Prostate gland (tissue), 2 donors: ENCODE measurements around the gene CHCHD6. TPM values are rescaled to one million over a fixed set of nuclear protein-coding genes. Genes with fewer than 3 reads are reported as not detected.

Source experiments
- DNase-seq: peaks from one replicate; pipeline ENCODE4 v3.0.0-alpha.2; 2019; ENCODE audit warnings: low spot score
- H3K27ac ChIP-seq, 2 donors: fragments of 200-600 bp; sonication (generic); 2 replicates each; pipeline ENCODE4 v1.5.1; 2017 to 2019
- H3K27me3 ChIP-seq: fragments of 200-600 bp; sonication (generic); replicated peaks from 2 replicates; pipeline ENCODE4 v1.5.1; 2019; ENCODE audit not compliant: insufficient read depth
- H3K36me3 ChIP-seq, 2 donors: fragments of 200-600 bp; sonication (generic); 1 replicate in 1 of 2; 2 replicates in 1 of 2; pipeline versions ENCODE4 v1.5.1 to v1.8.1; 2017 to 2019
- H3K4me1 ChIP-seq: fragments of 200-600 bp; sonication (generic); replicated peaks from 2 replicates; pipeline ENCODE4 v1.5.1; 2019
- H3K4me3 ChIP-seq, 2 donors: fragments of 200-600 bp; sonication (generic); 2 replicates each; pipeline ENCODE4 v1.5.1; 2017 to 2019
- H3K9me3 ChIP-seq: fragments of 200-600 bp; sonication (generic); 2 replicates; pipeline ENCODE4 v1.5.1; 2017
- POLR2A ChIP-seq: fragments of 450-650 bp; IDR thresholded peaks from one replicate; pipeline ENCODE4 v1.6.1; 2016; ENCODE audit warnings: antibody characterized with exemption, mild to moderate bottlenecking
- POLR2AphosphoS5 ChIP-seq: sonication (generic); formaldehyde crosslinking; IDR thresholded peaks from one replicate; pipeline ENCODE4 v1.6.1; 2017; ENCODE audit warnings: antibody characterized with exemption
- WGBS: methylation state at CpG from one replicate; pipeline ENCODE4 v1.1.5; 2018; 5-methylcytosine and 5-hydroxymethylcytosine counted together
- intact Hi-C: fragments of 100-400 bp; cut with DNase I; formaldehyde crosslinking; loops from one replicate; pipeline ENCODE4 v1.14.2; 2022
- total RNA-seq, 2 donors: library from RNA; depleted of rRNA; stranded (reverse); fragments of >200 nt; gene quantifications; one replicate each; pipeline ENCODE4 v1.1.0, GENCODE V29; 2016
- TF ChIP-seq, protein P1 (sequence below), 4 experiments: fragments of 200-600 bp in 2 of 4; fragments of 450-650 bp in 2 of 4; sonication (generic) in 2 of 4; IDR thresholded peaks; 1 replicate in 3 of 4; 2 replicates in 1 of 4; pipeline ENCODE4 v1.5.1; 2016 to 2019; ENCODE audit warnings: antibody characterized with exemption in 4 of 4, mild to moderate bottlenecking in 2 of 4, moderate library complexity in 2 of 4

Gene CHCHD6
- total RNA-seq, 2 donors from 2014 or later = 13.9 to 34.4 TPM

DNA sequence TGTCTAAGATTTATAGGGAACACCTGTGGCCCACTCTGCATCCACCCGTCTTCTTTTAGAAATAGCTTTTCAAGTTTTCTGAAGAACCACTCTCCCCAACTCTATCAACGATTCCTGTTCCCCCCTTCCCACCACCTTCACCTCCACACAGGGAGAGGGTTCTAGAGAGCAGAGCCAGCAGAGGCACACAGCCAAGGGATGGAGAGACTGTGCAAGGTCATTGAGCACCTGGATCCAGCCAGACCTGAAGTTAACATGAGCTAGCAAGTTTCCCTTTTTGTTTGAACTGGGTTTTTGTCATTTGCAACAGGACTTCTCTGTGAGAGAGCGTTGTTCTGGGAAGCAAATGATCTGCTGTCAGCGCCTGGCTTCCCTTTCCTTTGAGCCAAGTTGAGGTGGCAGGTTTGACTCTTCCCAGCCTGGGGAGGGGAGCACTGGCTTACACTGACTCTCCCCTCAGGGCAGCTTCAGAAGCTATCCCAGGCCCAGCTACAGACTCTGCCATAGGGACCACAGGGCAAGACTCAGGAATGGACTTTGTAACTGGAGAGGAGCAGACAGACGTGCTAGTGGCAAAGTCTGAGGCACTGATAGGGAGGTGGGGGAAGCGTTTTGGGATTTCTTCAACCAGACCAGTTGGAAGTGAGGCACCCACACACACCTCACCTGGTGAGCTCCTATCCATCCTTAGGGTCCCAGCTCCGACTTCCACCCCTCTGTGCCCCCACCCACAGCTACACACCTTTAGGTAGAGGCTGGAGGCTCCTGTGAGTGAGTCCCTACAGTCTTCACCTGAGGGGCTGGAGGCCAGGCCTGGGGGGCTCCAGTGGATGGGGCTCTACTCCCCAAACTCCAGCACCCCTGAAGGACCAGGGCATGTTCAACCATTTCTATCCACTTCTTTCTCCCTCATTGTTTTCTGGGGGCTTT is 259.5 kb downstream of the CHCHD6 start:
- Histone ChIP-seq H3K27ac (no peak overlapping the region), H3K4me1 (peaks cover 4% of the 10 kb centered on the region), H3K27me3 (no peaks in the 10 kb centered on the region), H3K36me3 (no peaks in the 10 kb centered on the region), H3K9me3 (no peaks in the 10 kb centered on the region), H3K4me3 (no peak overlapping the region)
- no peak for DNase-seq
- intact Hi-C loops = no loop called here
- TF ChIP-seq, protein P1, sequence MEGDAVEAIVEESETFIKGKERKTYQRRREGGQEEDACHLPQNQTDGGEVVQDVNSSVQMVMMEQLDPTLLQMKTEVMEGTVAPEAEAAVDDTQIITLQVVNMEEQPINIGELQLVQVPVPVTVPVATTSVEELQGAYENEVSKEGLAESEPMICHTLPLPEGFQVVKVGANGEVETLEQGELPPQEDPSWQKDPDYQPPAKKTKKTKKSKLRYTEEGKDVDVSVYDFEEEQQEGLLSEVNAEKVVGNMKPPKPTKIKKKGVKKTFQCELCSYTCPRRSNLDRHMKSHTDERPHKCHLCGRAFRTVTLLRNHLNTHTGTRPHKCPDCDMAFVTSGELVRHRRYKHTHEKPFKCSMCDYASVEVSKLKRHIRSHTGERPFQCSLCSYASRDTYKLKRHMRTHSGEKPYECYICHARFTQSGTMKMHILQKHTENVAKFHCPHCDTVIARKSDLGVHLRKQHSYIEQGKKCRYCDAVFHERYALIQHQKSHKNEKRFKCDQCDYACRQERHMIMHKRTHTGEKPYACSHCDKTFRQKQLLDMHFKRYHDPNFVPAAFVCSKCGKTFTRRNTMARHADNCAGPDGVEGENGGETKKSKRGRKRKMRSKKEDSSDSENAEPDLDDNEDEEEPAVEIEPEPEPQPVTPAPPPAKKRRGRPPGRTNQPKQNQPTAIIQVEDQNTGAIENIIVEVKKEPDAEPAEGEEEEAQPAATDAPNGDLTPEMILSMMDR (IDR thresholded peaks at IDR 0.05) = no peak
- no peak for TF ChIP-seq POLR2A
- 96% methylated on average over 7 of the region's 7 CpGs for WGBS

DNA sequence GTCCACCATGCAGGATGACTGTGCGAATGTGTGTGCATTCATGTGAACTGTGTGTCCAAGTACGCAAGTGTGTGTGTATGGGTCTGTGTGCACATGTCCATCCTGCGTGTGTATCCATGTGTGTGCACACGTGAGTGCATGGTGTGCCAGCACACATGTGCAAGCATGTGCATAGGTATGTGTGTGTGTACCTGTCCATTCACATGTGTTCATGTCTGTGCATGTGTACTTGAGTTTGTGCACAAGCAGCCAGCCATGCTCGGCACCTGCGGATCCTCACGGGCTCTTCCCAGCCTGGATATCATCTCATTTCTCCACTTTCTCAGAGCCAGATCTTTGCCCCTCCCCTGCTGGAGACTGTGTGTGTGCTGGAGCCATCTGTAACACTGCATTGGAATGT is 260.2 kb downstream of the CHCHD6 start:
- DNase-seq = no peak
- peaks cover 4% of the 10 kb centered on the region for H3K4me1 ChIP-seq
- H3K27me3 ChIP-seq = no peaks in the 10 kb centered on the region
- H3K27ac ChIP-seq = no peak overlapping the region
- no peaks in the 10 kb centered on the region for H3K36me3 ChIP-seq
- WGBS = 87% methylated on average over 7 of the region's 7 CpGs
- intact Hi-C loops = no loop called here
- no peaks in the 10 kb centered on the region for H3K9me3 ChIP-seq
- TF ChIP-seq POLR2AphosphoS5 = no peak
- TF ChIP-seq POLR2A = no peak
- TF ChIP-seq, protein P1 (IDR thresholded peaks at IDR 0.05) = no peak
- no peak overlapping the region for H3K4me3 ChIP-seq

DNA sequence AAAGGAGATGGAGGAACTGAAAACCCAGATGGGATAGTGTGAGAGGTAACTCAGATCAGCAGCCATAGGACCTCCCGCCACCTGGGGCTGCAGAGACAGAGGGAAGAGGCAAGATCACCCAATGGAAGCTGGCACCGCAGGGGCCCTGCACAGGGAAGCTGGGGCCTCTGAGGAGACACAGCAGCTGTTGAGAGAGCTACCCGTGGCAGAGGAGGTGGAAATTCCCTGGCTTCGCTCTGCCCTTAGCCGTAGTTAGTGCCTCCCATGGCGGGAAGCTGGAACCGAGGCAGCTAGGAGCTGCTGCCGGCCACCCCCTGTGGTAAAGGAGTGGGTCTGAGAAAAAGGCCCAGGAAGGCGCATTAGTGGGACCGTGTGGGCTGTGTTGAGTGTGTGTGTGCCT is 260.9 kb downstream of the CHCHD6 start:
- Histone ChIP-seq H3K4me1 (peaks cover 4% of the 10 kb centered on the region), H3K27me3 (no peaks in the 10 kb centered on the region), H3K4me3 (no peak overlapping the region), H3K36me3 (no peaks in the 10 kb centered on the region), H3K27ac (no peak overlapping the region), H3K9me3 (no peaks in the 10 kb centered on the region)
- WGBS = 80% methylated on average over 10 of the region's 10 CpGs
- no peak for DNase-seq
- intact Hi-C loops = no loop called here
- TF ChIP-seq POLR2AphosphoS5 (no peak), POLR2A (no peak)
- TF ChIP-seq, protein P1 (IDR thresholded peaks at IDR 0.05) = no peak

DNA sequence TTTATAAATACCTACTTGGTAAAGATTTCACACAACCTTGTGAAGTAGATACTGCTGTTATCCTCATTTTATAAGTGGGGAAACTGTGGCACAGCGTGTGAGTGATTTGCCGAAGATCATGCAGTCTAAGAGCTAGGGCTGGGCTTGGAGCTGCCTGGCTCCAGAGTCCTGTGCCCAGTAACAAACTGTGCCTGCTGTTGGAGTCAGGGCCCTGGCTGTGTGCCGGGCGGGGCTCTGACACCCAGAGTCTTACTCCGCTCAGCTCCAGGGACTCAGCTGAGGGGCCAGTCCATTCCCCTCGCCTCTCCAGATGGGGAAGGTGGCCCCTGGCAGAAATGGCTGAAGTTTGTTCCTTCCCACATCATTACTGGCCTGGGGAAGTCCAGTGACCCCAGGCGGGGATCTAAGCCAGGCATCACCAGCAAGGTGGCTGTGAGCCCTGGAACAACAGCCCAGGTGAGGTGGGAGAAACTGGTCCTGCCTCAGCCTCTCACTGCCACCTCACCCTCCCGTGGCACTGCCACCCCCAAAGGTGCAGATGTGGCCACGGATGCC is 261.6 kb downstream of the CHCHD6 start:
- Histone ChIP-seq H3K4me3 (no peak overlapping the region), H3K9me3 (no peaks in the 10 kb centered on the region), H3K4me1 (peaks cover under 1% of the 10 kb centered on the region), H3K27ac (no peak overlapping the region), H3K27me3 (no peaks in the 10 kb centered on the region), H3K36me3 (no peaks in the 10 kb centered on the region)
- 91% methylated on average over 9 of the region's 9 CpGs for WGBS
- intact Hi-C loops = no loop called here
- DNase-seq = no peak
- TF ChIP-seq, protein P1 (IDR thresholded peaks at IDR 0.05) = no peak
- TF ChIP-seq POLR2AphosphoS5 = no peak
- TF ChIP-seq POLR2A = no peak
